ACHN (cell line): ENCODE data around the gene COL23A1.

Experiments
- DNase-seq: peaks from one replicate; pipeline ENCODE4 v3.0.0-alpha.2; 2015
- in situ Hi-C: cut with HindIII; loops from 2 replicates; pipeline ENCODE4 v1.10.0; 2017; ENCODE audit warnings: low sequenced_read_pairs, low pct_ligation_motif_present, low pct_unique_long_range_greater_than_20kb

Gene COL23A1

DNA sequence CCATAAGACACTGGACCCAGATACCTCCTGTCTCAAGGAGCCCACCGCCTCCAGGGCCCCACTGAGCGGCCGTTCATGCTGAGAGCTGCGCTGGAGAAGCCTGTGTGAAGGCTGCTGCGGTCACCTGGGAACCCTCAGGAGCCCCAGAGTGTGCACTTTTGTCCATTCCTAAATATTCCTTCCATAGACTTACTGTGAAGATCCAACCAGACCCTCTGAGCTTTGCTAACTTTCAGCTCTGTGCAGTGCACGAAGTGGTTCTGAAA lies 119.5 kb downstream of the COL23A1 start:
- no peak for DNase-seq
- in situ Hi-C loops: no loop called here

DNA sequence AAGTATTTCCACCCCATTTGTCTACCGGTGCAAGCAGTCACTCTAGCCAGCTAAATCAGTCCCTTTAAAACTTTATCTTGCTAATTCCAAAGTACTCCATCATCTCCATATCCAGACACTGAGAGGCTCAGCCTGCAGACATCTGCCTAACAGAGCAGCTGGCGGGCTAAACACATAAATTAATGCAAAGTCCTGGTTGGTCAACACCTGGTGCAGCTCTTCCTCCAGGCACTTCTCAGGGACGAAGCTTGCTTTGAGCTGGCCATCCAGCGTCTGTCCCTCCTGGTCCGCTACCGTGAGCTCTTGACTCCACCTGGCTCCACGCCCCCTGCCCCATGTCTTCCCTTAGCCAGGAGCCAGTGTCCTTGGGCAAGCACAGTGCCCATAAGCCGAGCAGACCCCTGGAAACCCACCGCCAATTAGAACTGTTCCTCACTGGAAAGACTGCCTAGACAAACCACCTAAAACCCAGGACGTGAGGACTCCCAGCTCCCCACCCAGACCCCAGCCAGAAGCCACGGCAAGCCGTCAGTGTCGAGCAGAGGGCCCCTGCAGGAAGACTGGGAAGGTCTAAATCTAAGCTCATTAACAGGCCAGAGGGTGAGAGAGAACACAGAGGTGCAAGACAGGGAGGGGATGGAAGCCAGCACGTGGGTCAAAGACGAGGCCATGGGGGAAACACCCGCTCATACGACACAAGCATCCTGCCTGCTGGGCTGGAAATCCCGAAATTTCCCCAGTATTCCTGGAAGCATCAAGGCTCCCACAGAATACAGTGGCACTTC lies 120.0 kb downstream of the COL23A1 start:
- in situ Hi-C loops: no loop called here
- no peak for DNase-seq

- no peak for DNase-seq
- in situ Hi-C loops: no loop called here
Observed at GRCh38 chr5:178469011-178469974, 120.9 kb downstream of the COL23A1 start.

- in situ Hi-C loops: no loop called here
- no peak for DNase-seq
Observed at GRCh38 chr5:178468196-178468685, 122.0 kb downstream of the COL23A1 start.

DNA sequence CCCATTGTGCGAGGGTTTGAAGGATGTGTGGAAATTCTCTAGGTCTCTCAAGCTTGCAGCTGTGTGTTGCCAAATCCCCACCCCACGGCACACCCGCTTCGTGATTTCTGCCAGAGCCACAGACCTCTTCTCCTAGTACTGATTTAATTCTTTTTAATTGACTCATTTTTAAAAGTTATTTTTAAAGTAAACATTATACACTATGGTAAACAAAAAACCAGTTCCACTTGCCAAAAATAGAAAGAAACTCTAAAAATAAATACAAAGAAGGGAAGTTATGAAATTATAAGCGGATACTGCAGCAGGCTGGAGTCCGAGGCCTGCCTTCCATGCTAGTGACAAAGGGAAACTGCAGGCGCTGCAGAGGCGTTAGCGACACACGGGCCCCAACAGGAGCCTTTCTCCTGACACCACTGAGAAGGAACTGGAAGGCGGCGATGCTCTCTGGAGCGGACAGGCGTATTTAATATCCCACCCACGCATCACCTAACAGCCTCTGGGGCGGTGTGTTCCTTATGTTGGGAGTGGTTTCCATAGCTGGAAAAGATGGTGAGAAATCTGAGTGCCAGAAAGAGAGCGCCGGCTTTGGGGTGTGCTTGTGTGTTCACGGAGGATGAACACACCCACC lies 122.5 kb downstream of the COL23A1 start:
- DNase-seq: no peak
- in situ Hi-C loops: no loop called here

GRCh38 chr5:178467205-178467567 lies 123.0 kb downstream of the COL23A1 start:
- DNase-seq: no peak
- in situ Hi-C loops: no loop called here

GRCh38 chr5:178466342-178466741 lies 123.9 kb downstream of the COL23A1 start:
- in situ Hi-C loops: no loop called here
- DNase-seq: no peak

- DNase-seq: no peak
- in situ Hi-C loops: no loop called here
Observed at GRCh38 chr5:178465861-178466288, 124.3 kb downstream of the COL23A1 start.

GRCh38 chr5:178465228-178465860 lies 124.8 kb downstream of the COL23A1 start:
- DNase-seq: no peak
- in situ Hi-C loops: no loop called here

GRCh38 chr5:178464431-178465048 lies 125.7 kb downstream of the COL23A1 start:
- in situ Hi-C loops: no loop called here
- no peak for DNase-seq

- in situ Hi-C loops: no loop called here
- no peak for DNase-seq
Observed at GRCh38 chr5:178463321-178464155, 126.7 kb downstream of the COL23A1 start.

- in situ Hi-C loops: no loop called here
- peak; percentile 8 for DNase-seq
Observed at GRCh38 chr5:178462816-178463215, 127.4 kb downstream of the COL23A1 start.

DNA sequence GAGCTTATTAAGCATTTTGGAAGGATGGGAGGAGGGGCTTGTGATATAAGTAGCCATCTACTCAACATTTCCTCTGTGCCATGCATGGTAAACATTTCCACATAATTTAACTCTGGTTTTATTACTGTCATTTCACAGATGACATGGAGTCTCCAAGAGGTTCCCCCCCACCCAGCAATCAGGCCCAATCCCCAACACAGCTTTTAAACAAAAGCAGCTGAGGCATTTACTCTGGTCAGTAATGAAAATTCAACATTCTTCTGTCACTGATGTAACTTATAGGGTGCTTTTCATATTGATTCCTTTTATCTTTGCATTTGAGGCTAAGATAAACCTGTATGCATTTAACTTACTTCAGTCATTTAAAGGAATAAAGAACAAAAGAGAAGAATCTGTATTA lies 128.1 kb downstream of the COL23A1 start:
- no peak for DNase-seq
- in situ Hi-C loops: no loop called here

GRCh38 chr5:178461004-178461730 lies 129.0 kb downstream of the COL23A1 start:
- DNase-seq: peak; percentile 68
- in situ Hi-C loops: no loop called here

DNA sequence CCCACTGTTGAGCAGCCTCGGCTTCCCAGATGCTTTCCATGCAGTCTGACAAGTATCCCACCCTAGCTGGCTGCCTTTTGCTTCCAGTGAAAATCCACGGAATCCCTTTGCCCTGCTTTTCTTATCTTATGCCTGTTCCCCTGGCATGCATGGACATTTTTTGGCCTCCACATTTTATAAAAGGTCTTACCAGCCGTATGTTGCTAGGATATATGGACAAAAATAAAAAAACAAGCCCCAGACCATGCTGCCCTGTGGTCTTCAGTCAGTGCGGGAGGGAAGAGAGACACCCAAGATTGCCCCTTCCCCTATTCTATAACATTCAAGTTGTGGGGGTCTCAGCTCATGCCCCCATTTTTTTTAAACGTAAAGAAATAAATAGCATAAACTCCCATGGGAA lies 129.6 kb downstream of the COL23A1 start:
- in situ Hi-C loops: no loop called here
- no peak for DNase-seq

DNA sequence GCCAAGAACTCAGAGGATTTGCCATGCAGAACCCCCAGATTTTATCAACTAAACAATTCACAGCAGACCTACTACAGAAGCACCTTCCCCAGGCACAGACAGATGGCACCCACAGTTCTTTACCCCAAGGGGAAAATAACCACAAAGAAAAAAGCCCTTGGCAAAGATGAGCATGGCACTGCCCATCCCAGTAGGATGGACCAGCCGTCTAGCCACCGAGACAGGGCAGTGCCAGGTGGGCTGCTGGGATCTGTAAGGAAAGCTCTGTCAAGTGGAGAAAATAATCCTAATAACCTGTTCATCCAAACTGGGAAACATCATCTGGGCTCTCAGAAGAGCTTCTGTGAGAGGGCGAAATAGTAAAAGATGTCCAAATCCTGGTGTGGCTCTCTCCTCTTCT lies 130.0 kb downstream of the COL23A1 start:
- in situ Hi-C loops: no loop called here
- no peak for DNase-seq

DNA sequence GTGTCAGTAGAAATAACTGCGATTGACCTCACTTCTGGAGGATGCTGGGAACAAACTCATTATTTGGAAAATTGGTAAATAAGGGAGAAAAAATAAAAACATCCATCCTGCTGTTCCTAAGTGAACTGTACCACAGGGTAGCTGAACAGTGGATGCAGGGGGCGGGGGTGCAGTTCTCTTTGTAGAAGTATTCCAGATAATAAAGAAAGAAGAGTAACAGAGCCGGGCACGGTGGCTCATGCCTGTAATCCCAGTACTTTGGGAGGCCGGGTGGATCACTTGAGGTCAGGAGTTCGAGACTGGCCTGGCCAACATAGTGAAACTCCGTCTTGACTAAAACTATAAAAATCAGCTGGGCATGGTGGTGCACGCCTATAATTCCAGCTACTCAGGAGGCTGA lies 132.1 kb downstream of the COL23A1 start:
- in situ Hi-C loops: no loop called here
- DNase-seq: no peak
